Gastroesophageal sphincter (tissue), 3 donors: Measurements from ENCODE around the gene BDH2.

ENCODE experiments used
- CTCF ChIP-seq, 4 experiments: fragments of 200-600 bp in 2 of 4; fragments of 450-650 bp in 2 of 4; sonication (generic) in 1 of 4; IDR thresholded peaks; one replicate each; pipeline ENCODE4 v1.5.1; 2017 to 2019; ENCODE audit warnings: antibody characterized with exemption in 4 of 4, mild to moderate bottlenecking in 2 of 4, moderate library complexity in 2 of 4
- POLR2A ChIP-seq, 2 donors: fragments of 450-650 bp; IDR thresholded peaks; one replicate each; pipeline ENCODE4 v1.6.1; 2017; ENCODE audit warnings: antibody characterized with exemption in 2 of 2, mild to moderate bottlenecking in 2 of 2, moderate library complexity in 1 of 2

- TF ChIP-seq CTCF (IDR thresholded peaks at IDR 0.05) (no peak), POLR2A (IDR thresholded peaks at IDR 0.05) (no peak)
These were observed 29.5 kb upstream of the BDH2 start for GRCh38 chr4:103129174-103129573.
